Prostate gland (tissue), 2 donors: ENCODE data around the gene GUCD1. TPM values are rescaled to one million over a fixed set of nuclear protein-coding genes. Genes with fewer than 3 reads are reported as not detected.
A peak's percentile ranks its signal among the peaks of the same experiment; 100 is the strongest.

Source experiments
- DNase-seq: peaks from one replicate; pipeline ENCODE4 v3.0.0-alpha.2; 2019; ENCODE audit warnings: low spot score
- H3K27ac ChIP-seq, 2 donors: fragments of 200-600 bp; sonication (generic); 2 replicates each; pipeline ENCODE4 v1.5.1; 2017 to 2019
- H3K27me3 ChIP-seq: fragments of 200-600 bp; sonication (generic); replicated peaks from 2 replicates; pipeline ENCODE4 v1.5.1; 2019; ENCODE audit not compliant: insufficient read depth
- H3K36me3 ChIP-seq, 2 donors: fragments of 200-600 bp; sonication (generic); 1 replicate in 1 of 2; 2 replicates in 1 of 2; pipeline versions ENCODE4 v1.5.1 to v1.8.1; 2017 to 2019
- H3K4me1 ChIP-seq: fragments of 200-600 bp; sonication (generic); replicated peaks from 2 replicates; pipeline ENCODE4 v1.5.1; 2019
- H3K4me3 ChIP-seq, 2 donors: fragments of 200-600 bp; sonication (generic); 2 replicates each; pipeline ENCODE4 v1.5.1; 2017 to 2019
- H3K9me3 ChIP-seq: fragments of 200-600 bp; sonication (generic); 2 replicates; pipeline ENCODE4 v1.5.1; 2017
- POLR2A ChIP-seq: fragments of 450-650 bp; IDR thresholded peaks from one replicate; pipeline ENCODE4 v1.6.1; 2016; ENCODE audit warnings: antibody characterized with exemption, mild to moderate bottlenecking
- POLR2AphosphoS5 ChIP-seq: sonication (generic); formaldehyde crosslinking; IDR thresholded peaks from one replicate; pipeline ENCODE4 v1.6.1; 2017; ENCODE audit warnings: antibody characterized with exemption
- WGBS: methylation state at CpG from one replicate; pipeline ENCODE4 v1.1.5; 2018; 5-methylcytosine and 5-hydroxymethylcytosine counted together
- intact Hi-C: fragments of 100-400 bp; cut with DNase I; formaldehyde crosslinking; loops from one replicate; pipeline ENCODE4 v1.14.2; 2022
- total RNA-seq, 2 donors: library from RNA; depleted of rRNA; stranded (reverse); fragments of >200 nt; gene quantifications; one replicate each; pipeline ENCODE4 v1.1.0, GENCODE V29; 2016
- TF ChIP-seq, protein P1 (sequence below), 4 experiments: fragments of 200-600 bp in 2 of 4; fragments of 450-650 bp in 2 of 4; sonication (generic) in 2 of 4; IDR thresholded peaks; 1 replicate in 3 of 4; 2 replicates in 1 of 4; pipeline ENCODE4 v1.5.1; 2016 to 2019; ENCODE audit warnings: antibody characterized with exemption in 4 of 4, mild to moderate bottlenecking in 2 of 4, moderate library complexity in 2 of 4

The GUCD1 gene
- total RNA-seq, 2 donors from 2014 or later: 143 to 147 TPM

DNA sequence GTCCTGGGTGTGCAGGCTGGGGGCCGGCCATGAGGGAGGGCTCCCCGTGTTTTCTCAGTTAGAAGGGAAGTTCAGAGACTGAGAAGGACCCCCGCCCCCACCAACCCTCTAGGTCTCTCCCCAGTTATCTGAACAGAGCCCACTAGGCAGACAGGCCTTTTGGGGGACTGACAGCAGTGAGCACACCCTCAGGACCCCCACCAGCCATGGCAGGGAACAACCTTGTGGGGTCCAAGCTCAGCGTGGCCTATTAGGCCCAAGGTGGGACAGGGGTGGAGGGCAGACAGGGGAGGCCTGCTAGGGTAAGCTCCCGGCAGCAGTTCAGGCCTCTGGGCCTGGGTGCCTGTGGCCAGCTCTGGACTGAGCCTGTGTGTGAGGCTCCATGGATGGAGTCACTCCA lies 32.3 kb upstream of the GUCD1 start:
- intact Hi-C loops: no loop called here
- H3K27me3 ChIP-seq: no peaks in the 10 kb centered on the region
- H3K36me3 ChIP-seq: no peaks in the 10 kb centered on the region
- 88% methylated on average over 5 of the region's 5 CpGs for WGBS
- H3K9me3 ChIP-seq: no peaks in the 10 kb centered on the region
- H3K4me1 ChIP-seq: peaks cover 41% of the 10 kb centered on the region
- TF ChIP-seq, protein P1, sequence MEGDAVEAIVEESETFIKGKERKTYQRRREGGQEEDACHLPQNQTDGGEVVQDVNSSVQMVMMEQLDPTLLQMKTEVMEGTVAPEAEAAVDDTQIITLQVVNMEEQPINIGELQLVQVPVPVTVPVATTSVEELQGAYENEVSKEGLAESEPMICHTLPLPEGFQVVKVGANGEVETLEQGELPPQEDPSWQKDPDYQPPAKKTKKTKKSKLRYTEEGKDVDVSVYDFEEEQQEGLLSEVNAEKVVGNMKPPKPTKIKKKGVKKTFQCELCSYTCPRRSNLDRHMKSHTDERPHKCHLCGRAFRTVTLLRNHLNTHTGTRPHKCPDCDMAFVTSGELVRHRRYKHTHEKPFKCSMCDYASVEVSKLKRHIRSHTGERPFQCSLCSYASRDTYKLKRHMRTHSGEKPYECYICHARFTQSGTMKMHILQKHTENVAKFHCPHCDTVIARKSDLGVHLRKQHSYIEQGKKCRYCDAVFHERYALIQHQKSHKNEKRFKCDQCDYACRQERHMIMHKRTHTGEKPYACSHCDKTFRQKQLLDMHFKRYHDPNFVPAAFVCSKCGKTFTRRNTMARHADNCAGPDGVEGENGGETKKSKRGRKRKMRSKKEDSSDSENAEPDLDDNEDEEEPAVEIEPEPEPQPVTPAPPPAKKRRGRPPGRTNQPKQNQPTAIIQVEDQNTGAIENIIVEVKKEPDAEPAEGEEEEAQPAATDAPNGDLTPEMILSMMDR (IDR thresholded peaks at IDR 0.05): no peak
- TF ChIP-seq POLR2AphosphoS5 (no peak), POLR2A (no peak)
- DNase-seq: no peak
- no peak overlapping the region for H3K4me3 ChIP-seq
- H3K27ac ChIP-seq: peak overlapping the region in 1 of 2 donors; percentile 62

DNA sequence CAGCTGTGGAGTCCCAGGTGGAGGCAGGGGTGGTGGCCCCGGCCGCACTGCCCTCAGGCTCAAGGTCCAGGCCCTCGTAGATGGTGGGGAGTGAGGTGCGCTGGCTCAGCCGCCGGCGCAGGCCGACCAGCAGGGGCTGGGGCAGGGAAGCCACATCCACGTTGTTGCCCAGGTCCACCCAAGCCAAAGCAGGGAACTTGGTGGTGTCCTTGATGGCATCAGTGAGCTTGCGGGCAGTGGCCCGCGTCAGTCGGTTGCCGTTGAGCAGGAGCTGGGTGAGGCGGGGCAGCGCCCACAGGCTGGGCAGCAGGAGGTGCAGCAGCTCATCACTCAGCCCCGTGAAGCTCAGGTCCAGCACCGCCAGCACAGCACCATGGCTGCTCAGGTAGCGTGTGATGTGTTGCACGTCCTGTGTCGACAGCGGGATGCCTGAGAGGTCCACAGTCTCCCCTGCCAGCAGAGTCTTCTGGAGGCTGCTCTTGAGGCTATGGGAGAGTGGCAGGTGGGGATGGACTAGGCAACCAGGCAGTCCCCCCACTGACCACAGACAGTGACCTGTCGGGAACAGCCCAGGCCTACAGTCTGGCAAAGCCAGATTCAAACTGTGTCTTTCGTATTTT lies 31.1 kb upstream of the GUCD1 start:
- peaks cover 37% of the 10 kb centered on the region for H3K4me1 ChIP-seq
- WGBS: 95% methylated on average over 24 of the region's 24 CpGs
- intact Hi-C loops: no loop called here
- H3K36me3 ChIP-seq: no peaks in the 10 kb centered on the region
- DNase-seq: no peak
- H3K27me3 ChIP-seq: no peaks in the 10 kb centered on the region
- no peak overlapping the region for H3K27ac ChIP-seq
- H3K4me3 ChIP-seq: no peak overlapping the region
- TF ChIP-seq POLR2AphosphoS5: no peak
- TF ChIP-seq, protein P1 (IDR thresholded peaks at IDR 0.05): no peak
- no peak for TF ChIP-seq POLR2A
- H3K9me3 ChIP-seq: no peaks in the 10 kb centered on the region

DNA sequence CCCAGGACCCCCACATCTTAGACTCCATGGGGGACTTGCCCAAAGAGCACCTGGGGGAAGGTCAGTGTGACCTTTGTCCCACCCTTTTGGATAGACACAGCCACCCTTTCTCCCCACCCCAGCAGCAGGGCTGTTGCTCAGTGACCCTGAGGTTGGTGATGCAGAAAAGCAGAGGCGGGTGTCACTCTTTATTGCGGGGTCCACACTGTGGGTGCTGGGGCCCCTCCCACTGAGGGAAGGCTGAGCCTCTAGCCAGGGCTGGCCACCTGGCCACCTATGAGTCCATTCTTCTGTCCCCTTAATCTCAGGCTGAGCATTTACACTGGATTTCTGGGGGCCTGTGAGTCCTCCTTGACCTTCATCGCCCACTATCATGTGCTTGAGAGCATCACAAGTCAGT lies 30.5 kb upstream of the GUCD1 start:
- TF ChIP-seq POLR2A (no peak), POLR2AphosphoS5 (no peak)
- TF ChIP-seq, protein P1 (IDR thresholded peaks at IDR 0.05): no peak
- Histone ChIP-seq H3K9me3 (no peaks in the 10 kb centered on the region), H3K36me3 (no peaks in the 10 kb centered on the region), H3K27ac (peak overlapping the region in 1 of 2 donors; percentile 75), H3K4me1 (peaks cover 37% of the 10 kb centered on the region), H3K4me3 (no peak overlapping the region), H3K27me3 (no peaks in the 10 kb centered on the region)
- DNase-seq: no peak
- 100% methylated on average over 3 of the region's 3 CpGs for WGBS
- intact Hi-C loops: no loop called here

DNA sequence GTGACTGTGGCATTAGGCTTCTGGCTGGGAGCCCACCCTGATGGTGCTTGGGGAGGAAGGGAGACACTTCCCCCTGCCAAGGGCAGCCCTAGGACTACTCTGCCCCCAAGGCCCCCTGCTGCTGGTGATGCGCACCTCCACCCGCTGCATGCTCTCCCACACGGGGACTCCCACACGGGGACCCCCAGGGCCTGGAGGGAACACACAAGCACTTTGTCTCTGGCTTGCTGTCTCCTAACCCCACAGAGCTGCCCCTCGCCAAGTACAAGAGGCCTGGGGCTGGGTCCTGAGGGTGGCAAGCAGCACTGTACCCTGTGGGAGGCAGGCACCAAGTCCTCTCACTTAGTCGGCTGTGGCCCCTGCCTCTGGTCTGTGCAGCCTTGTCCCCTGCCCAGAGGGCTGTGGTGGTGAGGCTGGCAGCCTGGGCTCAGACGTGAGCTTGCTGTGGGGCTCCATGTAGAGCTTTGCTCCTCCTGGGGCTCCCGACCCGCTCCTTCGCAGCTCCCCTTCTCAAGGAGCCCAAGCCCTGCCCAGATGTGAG lies 30.0 kb upstream of the GUCD1 start:
- no peak for DNase-seq
- Histone ChIP-seq H3K4me3 (no peak overlapping the region), H3K9me3 (no peaks in the 10 kb centered on the region), H3K36me3 (no peaks in the 10 kb centered on the region), H3K27ac (peak overlapping the region; percentile 49 to 75), H3K4me1 (peaks cover 37% of the 10 kb centered on the region), H3K27me3 (no peaks in the 10 kb centered on the region)
- TF ChIP-seq POLR2AphosphoS5 (no peak), POLR2A (no peak)
- TF ChIP-seq, protein P1 (IDR thresholded peaks at IDR 0.05): no peak
- WGBS: 89% methylated on average over 10 of the region's 10 CpGs
- intact Hi-C loops: no loop called here

DNA sequence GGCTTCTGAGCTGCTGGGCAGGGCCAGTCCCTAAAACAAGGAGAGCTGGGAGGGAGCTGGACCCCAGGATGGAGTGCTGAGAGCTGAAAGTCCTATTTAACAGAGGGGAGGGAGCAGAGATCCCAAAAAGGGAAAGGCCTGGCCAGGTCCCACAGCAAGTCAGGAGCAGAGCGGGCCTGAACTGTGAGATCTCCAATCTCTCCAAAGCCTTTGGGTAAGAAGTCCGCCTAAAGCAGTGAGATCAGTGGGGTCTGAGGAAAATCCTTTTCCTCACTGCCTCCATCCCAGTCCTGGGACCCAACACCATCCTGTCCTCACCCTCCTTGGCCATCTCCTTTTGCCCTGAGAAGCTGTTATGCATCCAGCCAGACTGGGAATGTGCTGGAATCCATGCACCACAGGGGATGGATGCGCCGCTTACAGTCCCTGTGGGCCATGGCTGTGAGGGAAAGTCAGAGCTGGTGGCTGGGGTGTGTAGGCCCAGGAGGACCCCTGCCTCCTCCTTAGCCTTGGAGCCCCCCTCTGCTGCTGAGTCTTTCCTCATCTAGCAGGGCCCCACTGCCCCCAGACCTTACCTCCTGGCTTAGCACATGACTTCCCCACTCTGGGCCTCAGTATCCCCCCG lies 29.3 kb upstream of the GUCD1 start:
- Histone ChIP-seq H3K4me1 (peaks cover 35% of the 10 kb centered on the region), H3K4me3 (no peak overlapping the region), H3K27me3 (no peaks in the 10 kb centered on the region), H3K36me3 (no peaks in the 10 kb centered on the region), H3K9me3 (no peaks in the 10 kb centered on the region), H3K27ac (peak overlapping the region; percentile 49 to 75)
- WGBS: 52% methylated on average over 3 of the region's 5 CpGs
- TF ChIP-seq POLR2AphosphoS5: no peak
- no peak for TF ChIP-seq POLR2A
- TF ChIP-seq, protein P1 (IDR thresholded peaks at IDR 0.05): no peak
- DNase-seq: no peak
- intact Hi-C loops: no loop called here
